WTC11 (cell line): ENCODE results near the gene TREML2. TPM values are rescaled to one million over a fixed set of nuclear protein-coding genes. Genes with fewer than 3 reads are reported as not detected.

Source experiments
- ATAC-seq: fragments of 200-7000 bp; cut with Tn5 transposase; 2 replicates; pipeline ENCODE4 v1.10.0; 2021; ENCODE audit warnings: mild to moderate bottlenecking, moderate library complexity
- CTCF ChIA-PET: fragments of 300-600 bp; sonication (Branson Sonifier 250); formaldehyde crosslinking; loops from one replicate; lab custom pipeline; 2021; ENCODE audit warnings: antibody characterized with exemption; lab: Charles Lee
- POLR2A ChIA-PET: fragments of 350-600 bp; sonication (Branson Sonifier 250); formaldehyde crosslinking; loops from one replicate; lab custom pipeline; 2021; ENCODE audit warnings: antibody characterized with exemption; lab: Charles Lee
- DNase-seq: peaks from one replicate; pipeline ENCODE4 v3.0.0; 2021; ENCODE audit warnings: low spot score
- H3K27ac Mint-ChIP-seq: 2 replicates; pipeline ENCODE4 v1.8.0; 2021; ENCODE audit warnings: mixed read lengths
- H3K27me3 Mint-ChIP-seq: 2 replicates; pipeline ENCODE4 v1.8.0; 2021; ENCODE audit warnings: low read depth, mild to moderate bottlenecking, moderate library complexity, mixed read lengths
- H3K36me3 Mint-ChIP-seq: 2 replicates; pipeline ENCODE4 v1.8.0; 2021; ENCODE audit warnings: mixed read lengths
- H3K4me1 Mint-ChIP-seq: 2 replicates; pipeline ENCODE4 v1.8.0; 2022; ENCODE audit warnings: mixed read lengths
- H3K4me3 Mint-ChIP-seq: 2 replicates; pipeline ENCODE4 v1.8.0; 2021; ENCODE audit warnings: mild to moderate bottlenecking, moderate library complexity, mixed read lengths
- H3K9me3 Mint-ChIP-seq: 2 replicates; pipeline ENCODE4 v1.8.0; 2021; ENCODE audit warnings: mixed read lengths
- ATF6 ChIP-seq: sonication (generic); formaldehyde crosslinking; IDR thresholded peaks from 2 replicates; pipeline ENCODE4 v1.8.1; 2023; ENCODE audit warnings: mild to moderate bottlenecking, missing genetic modification reagents
- ELF4 ChIP-seq: sonication (generic); formaldehyde crosslinking; IDR thresholded peaks from 2 replicates; pipeline ENCODE4 v1.8.1; 2022; ENCODE audit warnings: low read depth, mild to moderate bottlenecking, moderate library complexity, missing genetic modification reagents
- ESRRA ChIP-seq: sonication (generic); formaldehyde crosslinking; IDR thresholded peaks from 2 replicates; pipeline ENCODE4 v1.8.1; 2022; ENCODE audit warnings: mild to moderate bottlenecking, missing genetic modification reagents, borderline replicate concordance
- HMGA2 ChIP-seq: fragments of 250-450 bp; sonication (Bioruptor Pico); IDR thresholded peaks from 2 replicates; pipeline ENCODE4 v1.4.0; 2021; ENCODE audit warnings: mild to moderate bottlenecking, moderate library complexity
- JUN ChIP-seq: sonication (generic); formaldehyde crosslinking; IDR thresholded peaks from 2 replicates; pipeline ENCODE4 v1.8.0; 2023; ENCODE audit warnings: mild to moderate bottlenecking, missing genetic modification reagents
- KAT7 ChIP-seq: sonication (generic); formaldehyde crosslinking; IDR thresholded peaks from 2 replicates; pipeline ENCODE4 v1.8.1; 2023; ENCODE audit warnings: missing genetic modification reagents, mild to moderate bottlenecking, borderline replicate concordance
- NFE2L1 ChIP-seq: sonication (generic); formaldehyde crosslinking; IDR thresholded peaks from 2 replicates; pipeline ENCODE4 v1.8.1; 2023; ENCODE audit warnings: missing genetic modification reagents
- NR3C1 ChIP-seq: sonication (generic); formaldehyde crosslinking; conservative IDR thresholded peaks from 2 replicates; pipeline ENCODE4 v1.8.1; 2023; ENCODE audit warnings: low read depth, mild to moderate bottlenecking, missing genetic modification reagents
- OVOL2 ChIP-seq: fragments of 250-450 bp; sonication (Bioruptor Pico); IDR thresholded peaks from 2 replicates; pipeline ENCODE4 v1.9.0; 2021; ENCODE audit warnings: mild to moderate bottlenecking, borderline replicate concordance
- TCF7 ChIP-seq: sonication (generic); formaldehyde crosslinking; IDR thresholded peaks from 2 replicates; pipeline ENCODE4 v1.8.0; 2022; ENCODE audit warnings: mild to moderate bottlenecking, low read depth, missing genetic modification reagents, moderate library complexity
- TP53 ChIP-seq: sonication (generic); formaldehyde crosslinking; IDR thresholded peaks from 2 replicates; pipeline ENCODE4 v1.8.1; 2023; ENCODE audit warnings: mild to moderate bottlenecking, missing genetic modification reagents
- ZNF138 ChIP-seq: sonication (generic); formaldehyde crosslinking; conservative IDR thresholded peaks from 2 replicates; pipeline ENCODE4 v1.8.1; 2022; ENCODE audit warnings: mild to moderate bottlenecking, moderate library complexity, missing genetic modification reagents
- ZNF219 ChIP-seq: sonication (generic); formaldehyde crosslinking; IDR thresholded peaks from 2 replicates; pipeline ENCODE4 v1.8.0; 2023; ENCODE audit warnings: missing genetic modification reagents, mild to moderate bottlenecking, borderline replicate concordance
- ZNF232 ChIP-seq: sonication (generic); formaldehyde crosslinking; IDR thresholded peaks from 2 replicates; pipeline ENCODE4 v1.8.0; 2022; ENCODE audit warnings: mild to moderate bottlenecking, missing genetic modification reagents
- ZNF281 ChIP-seq: sonication (generic); formaldehyde crosslinking; IDR thresholded peaks from 2 replicates; pipeline ENCODE4 v1.8.0; 2023; ENCODE audit warnings: mild to moderate bottlenecking, missing genetic modification reagents
- total RNA-seq: library from RNA; stranded (reverse); gene quantifications from 3 replicates; pipeline ENCODE4 v1.2.3, GENCODE V29; 2021
- TF ChIP-seq, protein P1 (sequence below): fragments of 250-450 bp; sonication (Bioruptor Pico); IDR thresholded peaks from 2 replicates; pipeline ENCODE4 v1.8.0; 2021; ENCODE audit warnings: mild to moderate bottlenecking
- TF ChIP-seq, protein P2 (sequence below): sonication (generic); formaldehyde crosslinking; IDR thresholded peaks from 2 replicates; pipeline ENCODE4 v1.8.1; 2022; ENCODE audit warnings: mild to moderate bottlenecking, moderate library complexity, missing genetic modification reagents
- TF ChIP-seq, protein P3 (sequence below): fragments of 250-450 bp; sonication (Bioruptor Pico); IDR thresholded peaks from 2 replicates; pipeline ENCODE4 v1.9.0; 2021; ENCODE audit warnings: moderate library complexity, mild to moderate bottlenecking, inconsistent platforms, borderline replicate concordance

The TREML2 gene
- total RNA-seq, 1 experiment from 2014 or later = 0.15 TPM

- ChIA-PET POLR2A (no interaction called here), CTCF (no interaction called here)
- peak; percentile 40 for ATAC-seq
- H3K27me3 Mint-ChIP-seq = peaks cover 4% of the 10 kb centered on the region; the same call in 1 of the 2 replicates
- DNase-seq = no peak
- H3K4me1 Mint-ChIP-seq = no peaks in the 10 kb centered on the region
- TF ChIP-seq, protein P1, sequence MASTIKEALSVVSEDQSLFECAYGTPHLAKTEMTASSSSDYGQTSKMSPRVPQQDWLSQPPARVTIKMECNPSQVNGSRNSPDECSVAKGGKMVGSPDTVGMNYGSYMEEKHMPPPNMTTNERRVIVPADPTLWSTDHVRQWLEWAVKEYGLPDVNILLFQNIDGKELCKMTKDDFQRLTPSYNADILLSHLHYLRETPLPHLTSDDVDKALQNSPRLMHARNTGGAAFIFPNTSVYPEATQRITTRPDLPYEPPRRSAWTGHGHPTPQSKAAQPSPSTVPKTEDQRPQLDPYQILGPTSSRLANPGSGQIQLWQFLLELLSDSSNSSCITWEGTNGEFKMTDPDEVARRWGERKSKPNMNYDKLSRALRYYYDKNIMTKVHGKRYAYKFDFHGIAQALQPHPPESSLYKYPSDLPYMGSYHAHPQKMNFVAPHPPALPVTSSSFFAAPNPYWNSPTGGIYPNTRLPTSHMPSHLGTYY = no peak
- TF ChIP-seq, protein P2, sequence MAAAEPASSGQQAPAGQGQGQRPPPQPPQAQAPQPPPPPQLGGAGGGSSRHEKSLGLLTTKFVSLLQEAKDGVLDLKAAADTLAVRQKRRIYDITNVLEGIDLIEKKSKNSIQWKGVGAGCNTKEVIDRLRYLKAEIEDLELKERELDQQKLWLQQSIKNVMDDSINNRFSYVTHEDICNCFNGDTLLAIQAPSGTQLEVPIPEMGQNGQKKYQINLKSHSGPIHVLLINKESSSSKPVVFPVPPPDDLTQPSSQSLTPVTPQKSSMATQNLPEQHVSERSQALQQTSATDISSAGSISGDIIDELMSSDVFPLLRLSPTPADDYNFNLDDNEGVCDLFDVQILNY (CRISPR knock-in tag) = no peak
- no peak within 1 kb of the TSS for H3K4me3 Mint-ChIP-seq
- H3K27ac Mint-ChIP-seq = no peak within 1 kb of the TSS
- no peaks in the 10 kb centered on the region for H3K36me3 Mint-ChIP-seq
- no peaks in the 10 kb centered on the region for H3K9me3 Mint-ChIP-seq
Measured at GRCh38 chr6:41162687-41163418, 38.1 kb downstream of the TREML2 start, which contains the start of gene TREM2. TREM2 (minus strand) TSS chr6:41163116; CDS start chr6:41163082, 34 bp downstream.

GRCh38 chr6:41161851-41162552, 38.9 kb downstream of the TREML2 start:
- no peaks in the 10 kb centered on the region for H3K36me3 Mint-ChIP-seq
- no peak overlapping the region for H3K4me3 Mint-ChIP-seq
- ATAC-seq (no peak), DNase-seq (no peak)
- TF ChIP-seq ELF4 (CRISPR knock-in tag) = no peak
- TF ChIP-seq ZNF281 (CRISPR knock-in tag) = no peak
- no peak for TF ChIP-seq TCF7
- no peak for TF ChIP-seq TP53 (CRISPR knock-in tag)
- no peak for TF ChIP-seq NFE2L1 (CRISPR knock-in tag)
- TF ChIP-seq ESRRA (CRISPR knock-in tag) = no peak
- no peak for TF ChIP-seq ZNF232 (CRISPR knock-in tag)
- no peak for TF ChIP-seq JUN (CRISPR knock-in tag)
- no peak for TF ChIP-seq ZNF219 (CRISPR knock-in tag)
- no peak for TF ChIP-seq HMGA2 (CRISPR knock-in tag)
- no peak for TF ChIP-seq NR3C1
- no peak for TF ChIP-seq ATF6
- no peak for TF ChIP-seq KAT7 (CRISPR knock-in tag)
- no peak for TF ChIP-seq ZNF138 (CRISPR knock-in tag)
- TF ChIP-seq OVOL2 = no peak
- TF ChIP-seq, protein P3, sequence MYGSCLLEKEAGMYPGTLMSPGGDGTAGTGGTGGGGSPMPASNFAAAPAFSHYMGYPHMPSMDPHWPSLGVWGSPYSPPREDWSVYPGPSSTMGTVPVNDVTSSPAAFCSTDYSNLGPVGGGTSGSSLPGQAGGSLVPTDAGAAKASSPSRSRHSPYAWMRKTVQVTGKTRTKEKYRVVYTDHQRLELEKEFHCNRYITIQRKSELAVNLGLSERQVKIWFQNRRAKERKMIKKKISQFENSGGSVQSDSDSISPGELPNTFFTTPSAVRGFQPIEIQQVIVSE (CRISPR knock-in tag) = no peak
- POLR2A ChIA-PET = no interaction called here
- no peaks in the 10 kb centered on the region for H3K9me3 Mint-ChIP-seq
- CTCF ChIA-PET = no interaction called here
- H3K27me3 Mint-ChIP-seq = peaks cover 4% of the 10 kb centered on the region; the same call in 1 of the 2 replicates
- H3K27ac Mint-ChIP-seq = no peak overlapping the region
- no peaks in the 10 kb centered on the region for H3K4me1 Mint-ChIP-seq
